Fibroblast of skin of left biceps (primary cell): Measurements from ENCODE around the gene DNASE2.

ENCODE experiments used
- DNase-seq, 2 experiments: peaks; one replicate each; pipeline ENCODE4 v3.0.0-alpha.2; 2013; ENCODE audit warnings: low read depth in 2 of 2

Gene DNASE2

DNA sequence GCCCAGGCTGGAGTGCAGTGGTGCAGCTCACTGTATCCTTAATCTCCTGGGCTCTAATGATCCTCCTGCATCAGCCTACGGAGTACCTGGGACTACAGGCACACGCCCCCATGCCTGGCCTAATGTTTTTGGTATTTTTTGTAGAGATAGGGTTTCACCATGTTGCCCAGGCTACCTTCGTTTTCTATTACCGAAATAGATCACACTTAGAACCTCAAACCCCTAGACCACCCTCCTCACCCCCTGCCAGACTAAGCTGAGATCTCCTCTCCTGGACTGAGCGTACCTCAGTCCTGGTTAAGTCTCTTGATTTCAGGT lies 5.4 kb upstream of the DNASE2 start:
- DNase-seq = no peak

DNA sequence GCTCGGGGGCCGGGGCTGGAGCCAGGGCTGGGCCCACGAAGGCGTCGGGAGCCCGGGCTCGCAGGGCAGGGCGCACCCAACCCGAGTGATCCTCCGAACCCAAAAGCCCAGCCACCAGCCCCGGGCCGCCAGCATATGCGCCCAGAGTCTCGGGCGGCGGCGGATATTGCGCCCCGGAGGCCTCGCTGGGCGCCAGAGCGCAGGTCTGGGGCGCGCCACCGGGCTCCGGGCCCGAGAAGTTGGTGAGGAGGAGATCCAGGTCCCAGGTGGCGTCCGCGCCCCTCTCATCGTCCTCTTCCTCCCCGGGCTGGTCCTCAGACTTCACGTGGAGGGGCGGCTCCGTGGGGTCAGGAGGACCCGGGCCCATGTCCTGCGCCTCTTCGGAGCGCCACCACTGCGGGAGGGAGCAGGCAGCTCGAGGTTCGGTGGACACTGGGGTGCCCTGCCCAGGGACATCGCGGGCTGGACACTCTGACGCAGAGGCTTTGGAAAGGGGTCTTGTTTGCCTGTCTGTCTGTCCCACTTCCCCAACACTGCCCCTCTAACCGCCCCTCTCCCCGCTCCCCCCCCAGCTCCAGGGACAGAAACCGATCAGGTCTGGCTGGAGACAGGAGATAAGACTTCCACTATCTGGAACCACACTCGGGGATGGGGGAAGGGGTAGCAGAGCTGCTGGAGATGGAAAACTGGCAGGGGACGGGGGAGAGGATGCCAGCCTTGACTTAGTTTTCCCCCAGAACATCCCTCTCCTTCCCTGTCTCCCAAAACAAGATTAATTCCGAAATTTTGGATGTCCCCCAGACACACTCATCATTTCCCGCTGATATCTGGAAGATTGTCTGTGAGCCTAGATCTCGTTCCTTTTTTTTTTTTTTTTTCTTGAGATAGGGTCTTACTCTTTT lies 4.8 kb upstream of the DNASE2 start:
- DNase-seq = no peak

DNA sequence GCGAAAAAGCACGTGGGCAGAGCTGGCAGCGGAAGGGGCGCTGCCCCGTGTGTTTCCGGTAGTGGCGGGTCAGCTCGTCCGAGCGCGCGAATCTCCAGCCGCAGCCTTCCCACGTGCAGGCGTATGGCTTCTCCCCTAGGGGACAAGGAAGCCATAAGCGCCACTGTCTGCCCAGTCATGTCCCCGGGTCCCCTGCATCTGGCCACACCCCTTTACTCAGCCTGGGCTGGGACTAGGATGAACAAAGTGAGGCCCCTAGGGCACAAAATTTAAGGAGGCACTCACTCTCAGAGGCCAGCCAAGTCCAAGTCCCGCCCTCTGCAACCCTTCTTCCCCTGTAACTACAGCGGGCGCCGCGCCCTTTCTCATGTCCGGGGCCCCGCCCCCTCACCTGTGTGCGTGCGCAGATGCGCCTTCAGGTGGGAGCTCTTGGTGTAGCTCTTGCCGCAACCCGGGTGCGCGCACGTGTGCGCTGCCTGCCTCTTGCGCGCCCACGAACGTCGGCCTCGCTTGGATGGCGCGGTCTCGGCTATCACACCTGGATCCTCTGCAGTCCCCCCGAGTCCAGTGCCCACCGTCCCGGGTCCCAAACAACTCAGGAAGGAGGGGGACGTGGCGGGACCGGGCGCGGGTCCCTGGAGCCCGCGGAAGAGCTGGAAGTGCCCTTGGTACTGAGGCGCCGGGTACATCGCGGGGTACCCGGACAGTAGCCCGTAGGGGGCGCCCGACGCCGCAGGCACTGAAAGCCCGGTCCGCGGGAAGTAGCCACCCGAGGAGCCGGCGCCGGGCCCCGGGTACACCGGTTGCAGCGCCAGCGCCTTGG lies 3.9 kb upstream of the DNASE2 start:
- DNase-seq = no peak

DNA sequence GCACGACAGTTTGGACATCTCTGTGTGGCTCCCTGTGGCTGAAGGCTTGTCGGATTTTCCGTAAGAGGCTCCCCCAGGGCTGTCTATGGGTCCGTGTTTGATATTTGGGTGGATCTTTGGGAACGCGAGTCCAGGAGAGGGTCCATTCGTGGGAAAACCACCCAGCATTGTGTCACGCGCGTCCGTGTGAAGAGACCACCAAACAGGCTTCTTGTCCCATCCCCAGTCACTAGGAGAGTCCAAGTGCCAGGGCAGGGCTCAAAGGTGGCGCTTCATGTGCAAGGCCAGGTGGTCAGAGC lies 3.3 kb upstream of the DNASE2 start:
- no peak for DNase-seq

DNA sequence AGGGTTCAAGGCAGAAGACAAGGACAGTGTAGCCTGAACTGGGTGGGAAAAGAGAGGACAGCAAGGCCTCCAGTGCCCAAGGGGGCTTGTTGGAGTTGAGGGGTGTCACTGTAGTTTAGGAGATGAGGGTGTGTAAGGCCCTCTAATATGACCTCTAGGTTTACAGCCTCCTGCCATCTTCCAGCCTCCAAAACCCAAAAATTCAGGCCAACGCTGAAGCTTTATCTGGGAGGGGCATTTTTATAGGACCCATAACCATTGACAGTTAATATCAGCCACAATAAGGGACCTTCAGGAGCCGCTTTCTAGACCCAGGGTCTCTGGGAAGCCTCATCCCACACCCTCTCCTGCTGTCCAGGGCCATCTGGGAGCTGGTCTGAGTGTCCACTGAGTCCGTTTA lies 3.0 kb upstream of the DNASE2 start:
- no peak for DNase-seq

DNA sequence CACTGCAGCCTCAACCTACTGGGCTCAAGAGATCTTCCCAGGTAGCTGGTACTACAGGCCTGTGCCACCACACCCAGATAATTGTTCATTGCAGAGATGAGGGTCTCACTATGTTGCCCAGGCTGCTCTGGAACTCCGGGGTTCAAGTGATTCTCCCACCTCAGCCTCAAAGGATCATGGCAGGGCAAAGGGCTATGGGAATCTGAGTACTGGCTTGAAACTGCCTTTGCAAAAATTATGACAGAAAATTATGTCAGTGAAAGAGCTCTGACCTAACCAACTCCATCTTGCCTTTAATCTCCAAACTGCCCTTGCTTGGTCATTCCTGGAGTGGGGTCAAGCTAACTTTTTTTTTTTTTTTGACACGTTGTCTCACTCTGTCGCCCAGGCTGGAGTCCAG lies 1.3 kb upstream of the DNASE2 start:
- no peak for DNase-seq

DNA sequence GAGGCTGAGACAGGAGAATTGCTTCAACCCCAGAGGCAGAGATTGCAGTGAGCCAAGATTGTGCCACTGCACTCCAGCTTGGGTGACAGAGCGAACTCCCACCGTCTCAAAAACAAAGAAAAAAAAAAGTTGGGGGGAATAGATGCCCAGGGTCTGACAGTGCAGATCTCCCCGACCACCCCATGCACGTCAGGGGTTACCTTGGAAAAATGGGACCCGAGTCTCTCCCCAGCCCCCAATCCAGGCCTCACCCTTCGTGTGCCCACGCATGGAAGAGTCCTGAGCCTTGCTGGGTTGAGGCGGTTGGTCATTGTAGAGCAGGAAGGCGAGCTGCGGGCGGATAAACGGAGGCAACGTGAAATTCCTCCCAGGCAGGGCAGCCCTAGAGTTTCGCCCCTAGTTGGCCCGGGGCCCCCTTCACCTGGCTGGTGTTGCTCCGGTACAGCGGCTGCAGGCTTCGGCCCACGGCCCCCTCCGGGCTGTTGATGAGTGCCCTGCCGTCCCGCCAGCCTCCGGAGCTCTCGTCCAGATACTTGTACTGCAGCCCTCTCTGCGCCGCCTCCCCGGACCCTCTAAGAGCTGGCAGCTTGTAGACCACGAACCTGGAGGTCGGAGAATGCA lies 588 bp downstream of the DNASE2 start:
- no peak for DNase-seq

DNA sequence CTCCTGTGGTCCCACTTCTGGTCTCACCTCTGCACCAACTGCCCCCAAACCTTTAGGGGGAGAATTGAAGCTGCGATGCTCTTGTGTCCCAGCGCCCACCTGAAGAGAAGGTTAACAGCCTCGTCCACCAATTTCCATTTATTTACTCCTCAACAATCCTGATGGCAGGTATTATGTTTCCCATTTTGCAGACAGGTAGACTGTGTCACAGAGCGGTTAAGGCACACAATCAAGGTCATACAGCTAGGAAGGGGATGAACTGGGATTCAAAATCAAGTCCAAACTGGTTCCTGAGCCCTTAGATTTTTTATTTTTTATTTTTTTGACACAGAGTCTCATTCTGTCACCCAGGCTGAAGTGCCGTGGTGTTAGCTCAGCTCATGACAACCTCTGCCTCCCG lies 6.2 kb downstream of the DNASE2 start:
- no peak for DNase-seq

DNA sequence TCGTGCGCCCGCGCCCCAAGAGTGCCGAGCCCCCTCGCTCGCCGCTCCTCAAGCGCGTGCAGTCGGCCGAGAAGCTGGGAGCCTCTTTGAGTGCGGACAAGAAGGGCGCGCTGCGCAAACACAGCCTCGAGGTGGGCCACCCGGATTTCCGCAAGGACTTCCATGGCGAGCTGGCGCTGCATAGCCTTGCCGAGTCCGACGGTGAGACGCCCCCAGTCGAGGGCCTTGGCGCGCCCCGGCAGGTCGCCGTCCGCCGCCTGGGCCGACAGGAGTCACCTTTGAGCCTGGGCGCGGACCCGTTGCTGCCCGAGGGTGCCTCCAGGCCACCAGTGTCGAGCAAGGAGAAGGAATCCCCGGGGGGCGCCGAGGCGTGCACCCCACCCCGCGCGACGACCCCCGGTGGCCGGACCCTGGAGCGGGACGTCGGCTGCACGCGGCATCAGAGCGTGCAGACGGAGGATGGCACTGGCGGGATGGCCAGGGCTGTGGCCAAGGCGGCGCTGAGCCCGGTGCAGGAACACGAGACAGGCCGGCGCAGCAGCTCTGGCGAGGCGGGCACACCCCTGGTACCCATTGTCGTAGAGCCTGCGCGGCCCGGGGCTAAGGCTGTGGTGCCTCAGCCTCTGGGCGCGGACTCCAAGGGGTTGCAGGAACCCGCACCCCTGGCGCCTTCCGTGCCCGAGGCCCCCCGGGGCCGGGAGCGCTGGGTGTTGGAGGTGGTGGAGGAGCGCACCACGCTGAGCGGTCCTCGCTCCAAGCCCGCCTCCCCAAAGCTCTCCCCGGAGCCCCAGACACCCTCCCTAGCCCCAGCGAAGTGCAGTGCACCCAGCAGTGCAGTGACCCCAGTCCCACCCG lies 7.1 kb downstream of the DNASE2 start:
- DNase-seq = no peak

DNA sequence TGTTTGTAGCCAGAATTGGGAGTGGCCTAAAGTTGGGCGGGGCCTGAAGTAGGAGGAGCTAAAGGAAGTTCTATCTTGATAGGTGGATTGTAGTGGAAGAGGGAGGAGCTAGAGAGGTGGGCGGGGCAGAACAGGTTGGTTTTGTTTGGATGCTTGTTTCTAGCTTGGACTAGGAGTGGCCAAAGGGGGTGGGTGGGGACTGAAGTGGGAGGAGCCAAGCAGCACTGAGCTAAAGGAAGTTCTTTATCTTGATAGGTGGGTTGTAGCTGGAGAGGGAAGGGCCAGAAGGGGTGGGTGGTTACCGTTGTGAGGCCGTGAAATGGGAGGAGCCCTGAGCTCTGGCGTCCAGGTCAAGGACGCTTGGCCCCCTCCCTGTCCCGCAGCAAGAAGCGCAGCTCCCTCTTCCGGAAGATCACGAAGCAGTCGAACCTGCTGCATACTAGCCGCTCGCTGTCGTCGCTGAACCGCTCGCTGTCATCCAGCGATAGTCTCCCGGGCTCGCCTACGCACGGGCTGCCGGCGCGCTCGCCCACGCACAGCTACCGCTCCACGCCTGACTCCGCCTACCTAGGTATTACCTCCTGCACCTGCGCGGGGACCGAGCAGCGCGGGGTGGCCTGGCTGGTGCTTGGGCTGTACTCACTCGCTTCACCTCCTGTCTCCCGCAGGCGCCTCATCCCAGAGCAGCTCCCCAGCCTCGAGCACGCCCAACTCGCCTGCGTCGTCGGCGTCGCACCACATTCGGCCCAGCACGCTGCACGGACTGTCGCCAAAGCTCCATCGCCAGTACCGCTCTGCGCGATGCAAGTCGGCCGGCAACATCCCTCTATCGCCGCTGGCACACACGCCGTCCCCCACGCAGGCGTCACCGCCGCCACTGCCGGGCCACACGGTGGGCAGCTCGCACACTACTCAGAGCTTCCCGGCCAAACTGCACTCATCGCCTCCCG lies 8.0 kb downstream of the DNASE2 start:
- no peak for DNase-seq

DNA sequence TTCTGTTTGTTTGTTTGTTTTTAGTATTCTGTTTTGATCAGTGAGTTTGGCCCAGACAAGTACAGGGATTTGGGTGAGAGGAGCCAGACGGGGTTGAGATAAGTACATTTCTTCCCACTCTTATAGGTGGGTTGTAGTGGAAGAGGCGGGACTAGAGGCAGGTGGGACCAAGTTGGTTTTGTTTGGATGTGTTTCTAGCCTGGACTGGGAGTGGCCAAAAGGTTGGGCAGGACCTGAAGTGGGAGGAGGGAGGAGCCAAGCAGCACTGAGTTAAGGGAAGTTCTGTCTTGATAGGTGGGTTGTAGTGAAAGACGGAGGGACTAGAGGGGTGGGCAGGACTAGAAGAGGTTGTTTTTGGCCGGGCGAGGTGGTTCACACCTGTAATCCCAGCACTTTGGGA lies 9.0 kb downstream of the DNASE2 start:
- DNase-seq = no peak

DNA sequence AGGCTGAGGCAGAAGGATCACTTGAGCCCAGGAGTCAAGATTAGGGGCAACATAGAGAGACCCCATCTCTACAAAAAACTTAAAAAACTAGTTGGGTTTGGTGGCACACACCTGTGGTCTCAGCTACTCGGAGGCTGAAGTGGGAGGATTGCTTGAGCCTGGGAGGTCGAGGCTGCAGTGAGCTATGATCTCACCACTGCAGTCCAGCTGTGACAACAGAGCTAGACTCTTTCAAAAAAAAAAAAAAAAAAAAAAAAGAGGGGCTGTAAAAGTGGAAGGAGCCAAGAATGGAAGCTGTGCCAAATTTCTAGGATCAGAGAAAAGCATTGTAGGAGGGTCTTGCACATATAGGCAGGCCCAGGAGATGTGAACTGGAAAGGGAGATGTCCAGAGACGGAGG lies 9.6 kb downstream of the DNASE2 start:
- no peak for DNase-seq

DNA sequence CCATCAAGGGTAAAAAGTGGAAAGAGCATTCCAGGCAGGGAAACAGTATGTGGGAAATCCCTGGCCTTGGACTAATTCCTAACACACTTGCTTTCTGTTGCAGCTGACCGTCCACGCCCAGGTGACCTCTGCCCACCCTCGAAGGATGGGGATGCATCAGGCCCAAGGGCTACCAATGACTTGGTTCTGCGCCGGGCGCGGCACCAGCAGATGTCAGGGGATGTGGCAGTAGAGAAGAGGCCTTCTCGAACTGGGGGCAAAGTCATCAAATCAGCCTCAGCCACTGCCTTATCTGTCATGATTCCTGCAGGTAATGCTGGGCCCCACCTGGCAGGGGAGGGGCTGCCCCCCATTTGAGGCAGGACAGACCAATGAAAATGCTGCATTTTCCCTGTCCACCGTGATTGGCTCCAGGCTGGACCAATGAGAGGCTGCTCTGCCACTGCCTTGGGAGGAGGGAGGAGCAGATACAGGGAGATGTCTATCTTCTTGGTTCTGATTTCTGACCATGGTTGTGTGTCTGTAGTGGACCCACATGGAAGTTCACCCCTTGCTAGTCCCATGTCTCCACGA lies 12.6 kb downstream of the DNASE2 start:
- DNase-seq = no peak

DNA sequence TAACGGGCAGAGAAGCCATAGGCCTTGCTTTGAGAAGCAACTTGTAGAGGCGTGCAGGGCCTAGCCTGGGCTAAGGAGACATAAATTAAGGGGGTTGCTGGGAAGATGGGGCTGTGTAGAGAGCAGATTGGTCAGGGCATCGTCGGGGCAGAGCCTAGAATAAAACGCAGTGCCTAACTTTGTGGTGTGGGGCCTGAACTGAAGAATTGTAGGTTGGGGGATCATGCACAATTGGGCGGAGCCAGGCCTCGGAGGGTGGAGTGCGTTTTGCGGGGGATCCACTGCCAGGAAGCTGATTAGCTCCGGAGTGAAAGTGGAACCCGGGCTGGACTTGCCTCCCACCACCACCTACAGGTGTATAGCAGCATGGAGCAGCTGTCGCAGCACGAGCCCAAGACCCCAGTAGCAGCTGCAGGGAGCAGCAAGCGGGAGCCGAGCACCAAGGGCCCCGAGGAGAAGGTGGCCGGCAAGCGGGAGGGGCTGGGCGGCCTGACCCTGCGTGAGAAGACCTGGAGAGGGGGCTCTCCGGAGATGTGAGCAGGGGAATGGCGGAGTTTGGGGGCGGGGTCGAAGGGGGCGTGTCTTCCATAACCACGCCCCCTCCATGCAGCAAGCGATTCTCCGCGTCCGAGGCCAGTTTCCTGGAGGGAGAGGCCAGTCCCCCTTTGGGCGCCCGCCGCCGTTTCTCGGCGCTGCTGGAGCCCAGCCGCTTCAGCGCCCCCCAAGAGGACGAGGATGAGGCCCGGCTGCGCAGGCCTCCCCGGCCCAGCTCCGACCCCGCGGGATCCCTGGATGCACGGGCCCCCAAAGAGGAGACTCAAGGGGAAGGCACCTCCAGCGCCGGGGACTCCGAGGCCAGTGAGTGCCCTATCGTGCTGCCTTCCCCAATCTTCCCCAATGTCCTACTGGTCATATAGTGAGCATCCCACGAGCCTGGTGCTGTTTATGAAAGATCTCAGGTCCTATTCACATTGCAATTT lies 13.8 kb downstream of the DNASE2 start:
- DNase-seq = no peak

DNA sequence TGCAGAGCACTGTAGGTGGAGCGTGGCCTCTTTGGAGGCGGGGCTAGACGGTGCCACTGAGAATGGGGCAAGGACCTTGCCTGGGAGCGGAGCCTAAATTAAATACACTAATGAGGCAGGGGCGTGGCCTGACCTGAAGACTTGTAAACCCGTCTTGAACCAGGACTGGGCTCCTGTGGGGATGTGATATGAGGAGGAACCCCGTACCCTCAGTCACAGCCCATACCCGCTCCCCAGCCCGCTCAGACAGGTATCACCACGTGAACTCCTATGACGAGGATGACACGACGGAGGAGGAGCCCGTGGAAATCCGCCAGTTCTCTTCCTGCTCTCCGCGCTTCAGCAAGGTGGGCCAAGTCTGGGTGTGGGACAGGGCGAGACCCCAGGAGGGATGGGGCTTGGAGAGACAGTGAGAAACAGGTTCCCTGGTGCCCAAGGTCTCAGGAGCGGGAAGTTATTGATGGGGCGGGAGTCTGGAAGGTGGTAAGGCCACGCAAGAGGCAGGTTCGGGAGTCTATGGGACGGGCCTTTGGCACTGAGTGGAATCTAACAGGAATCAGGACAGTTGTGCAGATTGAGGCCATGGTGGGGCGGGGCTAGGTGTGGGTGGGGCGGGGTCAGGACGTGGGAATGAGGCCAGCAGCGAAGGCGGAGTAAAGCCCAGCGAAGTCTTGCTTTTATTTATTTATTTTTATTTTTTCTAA lies 14.7 kb downstream of the DNASE2 start:
- no peak for DNase-seq

DNA sequence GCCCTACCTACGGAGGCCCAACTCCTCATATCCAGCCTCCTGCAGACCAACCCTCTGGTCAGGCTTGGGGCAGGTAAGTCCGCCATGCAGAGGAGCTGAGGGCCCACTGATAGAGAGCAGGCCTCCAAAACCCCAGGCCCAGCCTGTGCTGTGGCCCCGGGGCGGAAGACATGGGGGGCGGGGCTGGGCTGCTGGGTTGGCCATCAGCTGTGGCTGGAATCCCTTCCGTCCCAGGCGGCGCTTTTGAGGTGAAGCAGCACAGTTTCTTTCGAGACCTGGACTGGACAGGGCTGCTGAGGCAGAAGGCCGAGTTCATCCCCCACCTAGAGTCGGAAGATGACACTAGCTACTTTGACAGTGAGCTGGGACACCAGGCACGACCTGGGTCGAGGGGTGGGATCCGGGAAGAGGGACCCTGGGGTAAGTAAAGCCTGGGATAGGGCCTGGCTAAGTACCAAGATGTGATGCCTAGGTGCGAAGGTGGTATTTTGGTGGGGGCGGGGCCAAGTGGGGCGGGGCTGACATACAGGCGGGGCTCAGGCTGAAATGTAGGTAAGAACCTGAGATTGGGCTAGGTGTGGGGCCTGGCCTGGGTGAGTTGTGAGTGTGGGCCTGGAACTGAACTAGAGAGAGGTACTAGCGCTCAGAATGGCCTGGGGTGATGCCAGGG lies 15.4 kb downstream of the DNASE2 start:
- no peak for DNase-seq

DNA sequence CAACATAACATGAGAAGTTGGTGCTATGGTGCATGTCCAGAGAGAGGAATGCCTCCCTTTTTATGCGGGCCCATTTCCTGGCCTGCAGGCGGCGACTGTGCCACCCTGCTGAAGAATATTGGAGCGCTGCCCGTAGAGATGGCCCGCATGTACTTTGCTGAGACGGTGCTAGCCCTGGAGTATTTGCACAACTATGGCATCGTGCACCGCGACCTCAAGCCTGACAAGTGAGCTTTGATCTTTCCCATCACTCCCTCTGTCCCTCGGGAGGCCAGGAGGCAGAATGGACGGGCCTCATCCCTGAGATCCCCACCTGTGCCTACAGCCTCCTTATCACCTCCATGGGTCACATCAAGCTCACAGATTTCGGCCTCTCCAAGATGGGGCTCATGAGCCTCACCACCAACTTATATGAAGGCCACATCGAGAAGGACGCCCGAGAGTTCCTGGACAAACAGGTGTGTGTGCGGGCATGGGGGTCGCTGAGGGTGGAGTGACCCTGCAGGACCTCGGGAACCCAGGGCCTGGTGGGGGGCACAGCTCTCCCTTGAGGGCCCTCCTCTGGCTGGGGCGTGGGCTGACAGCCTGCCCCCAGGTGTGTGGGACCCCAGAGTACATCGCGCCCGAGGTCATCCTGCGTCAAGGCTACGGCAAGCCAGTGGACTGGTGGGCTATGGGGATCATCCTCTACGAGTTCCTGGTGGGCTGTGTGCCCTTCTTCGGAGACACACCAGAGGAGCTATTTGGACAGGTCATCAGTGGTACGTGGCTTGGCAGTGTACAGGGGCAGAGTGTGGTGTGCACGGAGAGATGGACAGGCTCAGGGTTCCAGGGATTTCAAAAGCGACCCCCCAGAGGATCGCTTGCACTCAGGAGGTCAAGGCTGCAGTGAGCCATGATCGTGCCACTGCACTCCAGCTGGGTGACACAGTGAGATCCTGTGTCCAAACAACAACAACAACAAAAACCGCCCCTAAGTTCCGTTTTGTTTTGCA lies 16.2 kb downstream of the DNASE2 start:
- DNase-seq = no peak
